ENCODE data around the gene EZR.
"Not testable (repeated sequence)": the region's sequence is repeated elsewhere in the genome, so short reads cannot be mapped to it uniquely, and the experiment has no call there.

The EZR gene

DNA sequence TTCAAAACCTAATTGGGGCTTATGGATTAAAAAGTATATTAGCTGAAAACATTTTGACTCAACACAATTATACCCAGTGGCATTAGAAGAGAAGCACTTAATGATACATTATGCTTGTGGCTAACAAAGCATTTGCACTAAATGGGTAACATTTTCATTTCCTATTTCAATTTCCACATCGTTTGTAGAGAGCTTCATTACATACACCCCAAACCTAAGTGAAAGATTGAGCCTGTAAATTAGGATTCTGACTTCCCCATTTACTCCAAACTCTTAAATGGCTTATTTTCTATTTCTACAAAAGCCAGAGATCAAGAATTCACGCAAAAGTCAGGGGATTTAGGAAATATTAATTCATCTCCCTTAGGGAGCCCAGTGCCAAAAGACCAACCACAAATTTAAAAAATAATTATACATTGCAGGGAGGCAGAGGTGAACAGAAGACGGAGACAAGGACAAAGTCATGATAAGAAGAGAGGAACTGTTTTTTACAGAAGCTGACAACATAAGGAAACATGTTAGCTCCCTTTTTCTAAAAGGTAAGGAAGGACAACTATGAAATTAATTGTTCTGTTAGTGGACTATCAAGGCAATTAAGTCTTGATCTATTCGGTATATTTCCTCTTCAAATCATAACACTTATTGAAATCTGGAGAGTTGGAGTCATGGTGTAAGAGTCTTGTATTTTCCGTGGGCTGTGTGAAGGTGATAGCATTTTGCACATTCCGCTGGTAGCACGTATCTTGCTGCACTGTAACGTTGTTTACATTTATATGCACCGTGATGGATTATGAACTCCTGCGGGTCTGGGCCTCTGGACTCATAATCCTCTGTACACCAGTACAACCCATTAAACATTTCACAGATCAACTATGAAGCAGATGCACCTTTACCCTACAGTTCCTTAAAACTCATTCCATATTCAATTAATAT lies 24.8 kb upstream of the EZR start:
- DNase-seq (ENCODE audit: low read depth in 2 of 3, low spot score in 1 of 3), result no peak

DNA sequence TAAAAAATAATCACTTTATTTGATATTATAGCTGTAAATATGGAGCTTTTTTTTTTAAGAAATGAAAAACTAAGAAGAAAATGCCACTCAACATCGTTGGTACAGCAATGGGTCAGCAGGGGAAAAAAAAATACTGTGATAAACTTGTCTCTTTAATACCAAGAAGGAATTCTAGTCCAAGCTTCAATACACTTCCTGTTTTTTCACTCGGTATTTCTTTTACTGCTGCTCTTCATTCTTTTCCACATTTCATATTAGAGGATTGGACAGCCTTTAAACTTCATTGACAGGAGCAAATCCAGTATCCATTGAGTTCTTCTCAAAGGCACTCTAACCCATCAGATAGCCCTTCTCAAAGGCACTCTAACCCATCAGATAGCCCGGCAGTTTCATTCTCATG lies 22.2 kb upstream of the EZR start:
- DNase-seq (ENCODE audit: low read depth in 2 of 3, low spot score in 1 of 3), result no peak

DNA sequence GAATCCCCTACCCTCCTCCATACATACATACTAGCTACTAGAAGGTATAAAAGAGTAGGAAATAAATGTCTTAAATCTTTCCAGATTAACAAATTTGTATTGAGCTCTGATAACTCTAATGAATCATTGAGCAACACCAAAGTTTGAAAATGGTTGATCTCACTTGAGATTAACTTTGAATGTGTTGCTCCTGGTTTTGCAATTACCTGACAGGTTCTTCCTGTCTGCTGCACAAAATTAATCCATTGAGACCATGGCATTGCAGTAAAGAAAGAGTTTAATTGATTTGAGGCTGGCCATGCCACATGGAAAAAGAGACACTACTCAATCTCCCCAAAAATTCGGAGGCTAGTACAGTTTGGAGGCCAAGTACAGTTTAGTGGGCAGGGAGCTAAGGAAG lies 21.3 kb upstream of the EZR start:
- DNase-seq (ENCODE audit: low read depth in 2 of 3, low spot score in 1 of 3), result no peak

DNA sequence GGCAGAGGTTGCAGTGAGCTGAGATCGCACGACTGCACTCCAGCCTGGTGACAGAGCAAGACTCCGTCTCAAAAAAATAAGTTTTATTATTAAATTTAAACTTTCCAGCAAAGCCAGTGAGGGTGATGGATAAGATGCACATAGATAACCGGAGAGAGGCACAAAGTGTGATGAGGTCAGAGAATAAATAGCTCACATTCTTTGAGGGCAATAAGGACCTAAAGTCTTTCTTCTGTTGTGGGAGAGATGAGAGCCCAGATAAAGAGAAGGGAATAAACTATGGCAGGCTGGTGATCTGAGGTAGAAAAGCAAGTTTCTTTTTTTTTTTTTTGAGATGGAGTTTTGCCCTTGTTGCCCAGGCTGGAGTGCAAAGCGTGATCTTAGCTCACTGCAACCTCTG lies 20.6 kb upstream of the EZR start:
- DNase-seq (ENCODE audit: low read depth in 2 of 3, low spot score in 1 of 3), result no peak

DNA sequence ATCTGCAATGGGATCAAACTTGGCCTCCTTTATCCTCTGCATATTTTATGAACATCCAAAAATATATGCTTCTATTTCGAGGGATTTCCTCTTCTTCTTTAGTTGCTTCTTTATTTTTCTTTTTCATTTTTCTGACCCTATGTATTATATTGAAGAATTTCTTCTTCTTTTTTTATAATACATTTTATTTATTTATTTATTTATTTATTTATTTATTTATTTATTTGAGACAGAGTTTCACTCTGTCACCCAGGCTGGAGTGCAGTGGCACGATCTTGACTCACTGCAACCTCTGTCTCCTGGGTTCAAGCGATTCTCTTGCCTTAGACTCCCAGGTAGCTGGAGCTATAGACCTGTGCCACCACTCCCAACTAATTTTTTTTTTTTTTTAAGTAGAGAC lies 19.6 kb upstream of the EZR start:
- not testable (repeated sequence) for DNase-seq (ENCODE audit: low read depth in 2 of 3, low spot score in 1 of 3)

DNA sequence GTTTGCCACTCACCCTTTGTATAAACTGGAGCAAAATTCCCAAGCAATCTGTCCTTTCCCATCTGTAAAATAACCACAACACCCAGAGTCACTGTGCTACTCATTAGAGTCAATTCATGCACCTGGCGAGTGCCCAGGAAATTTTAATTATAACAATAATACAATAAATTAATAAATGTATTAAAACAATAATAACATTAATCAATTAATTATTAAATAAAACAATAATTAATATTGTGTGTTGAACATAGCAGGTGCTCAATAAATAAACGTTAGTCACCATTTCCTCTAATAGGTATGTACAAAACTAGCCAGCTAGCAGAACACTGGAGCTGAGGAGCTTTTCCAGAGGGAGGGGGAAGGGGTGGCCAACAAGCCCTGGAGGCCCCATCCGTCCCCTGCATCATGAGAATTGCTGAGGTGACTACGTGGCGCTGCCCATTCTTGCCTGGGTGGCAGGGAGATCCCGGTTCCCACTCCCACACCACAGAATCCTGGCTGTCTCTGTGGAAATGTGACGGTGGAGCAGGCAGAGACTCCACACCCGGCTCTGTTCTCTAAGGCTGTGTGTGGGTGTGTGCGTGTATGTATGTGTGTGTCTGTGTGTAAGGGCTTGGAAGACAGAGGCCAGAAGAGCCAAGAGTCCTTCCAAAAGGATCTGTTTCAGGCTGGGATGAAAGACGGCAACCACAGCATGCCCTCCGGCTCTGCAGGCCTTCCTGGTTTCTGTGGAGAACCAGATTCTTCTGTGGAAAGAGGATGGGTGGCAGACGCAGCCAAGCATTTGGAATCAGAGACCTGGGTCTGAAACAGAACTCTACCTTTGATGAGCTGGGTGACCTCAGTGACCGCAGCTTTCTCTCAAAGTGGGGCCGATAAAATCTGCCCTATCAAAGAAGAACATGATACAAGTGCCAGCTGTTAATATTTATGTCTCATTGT lies 18.8 kb upstream of the EZR start:
- no peak for DNase-seq (ENCODE audit: low read depth in 2 of 3, low spot score in 1 of 3)

DNA sequence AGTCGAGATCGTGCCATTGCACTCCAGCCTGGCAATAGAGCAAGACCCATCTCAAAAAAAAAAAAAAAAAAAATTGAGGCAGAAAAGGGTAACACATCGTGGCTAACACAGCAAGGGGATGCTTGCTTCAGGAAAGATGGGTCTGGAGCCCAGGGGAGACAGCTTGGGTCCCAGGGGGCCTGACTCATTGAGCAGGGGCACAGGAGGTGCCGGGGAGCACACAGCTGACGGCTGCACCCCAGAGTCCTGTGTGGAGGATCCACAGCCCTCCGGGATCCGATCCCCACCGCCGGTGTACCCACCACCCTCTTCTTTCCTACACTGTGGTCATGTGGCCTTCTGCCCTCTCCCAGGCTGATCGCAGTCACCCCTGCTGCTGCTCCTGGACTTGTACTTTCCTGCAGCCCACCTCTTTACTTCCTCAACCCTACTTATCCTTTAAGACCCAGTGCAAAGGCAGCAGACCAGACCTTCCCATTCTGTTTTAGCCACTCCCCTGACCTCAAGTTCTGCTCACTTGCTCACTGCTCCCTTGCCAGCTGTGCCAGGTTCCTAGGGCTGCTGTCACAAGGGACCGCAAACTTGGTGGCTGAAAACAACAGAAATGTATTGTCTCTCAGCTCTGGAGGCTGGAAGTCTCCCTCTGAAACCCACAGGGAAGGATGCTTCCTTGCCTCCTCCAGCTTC lies 17.6 kb upstream of the EZR start:
- DNase-seq (ENCODE audit: low read depth in 2 of 3, low spot score in 1 of 3), result no peak

DNA sequence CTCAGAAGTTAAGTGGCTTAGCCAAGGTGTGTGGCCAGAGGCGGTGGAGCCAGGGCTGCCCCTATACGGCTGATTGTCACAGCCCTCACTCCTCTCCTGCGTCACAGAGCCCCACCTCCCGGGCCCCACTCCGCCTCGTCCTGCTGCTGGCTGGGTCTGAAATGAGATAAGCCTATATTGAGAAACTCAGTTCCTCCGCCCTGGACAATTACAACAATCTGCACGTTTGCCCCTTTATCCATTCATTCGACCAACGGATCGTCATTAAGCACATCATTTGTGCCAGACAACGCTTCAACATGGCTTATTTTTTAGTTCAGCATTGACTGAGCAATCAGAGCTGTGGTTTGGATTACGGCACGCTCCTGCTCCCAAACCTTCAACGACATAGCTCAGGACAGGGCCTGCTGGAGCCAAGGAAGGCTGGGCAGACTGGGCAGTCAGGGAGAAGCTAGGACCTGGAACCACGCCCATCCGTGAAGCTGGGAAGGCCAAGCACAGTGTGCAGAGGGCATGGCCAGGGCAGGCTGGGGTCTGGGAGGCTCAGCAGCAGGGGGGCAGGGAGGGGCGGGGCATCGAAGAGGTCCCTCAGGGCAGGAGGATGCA lies 16.6 kb upstream of the EZR start:
- no peak for DNase-seq (ENCODE audit: low read depth in 2 of 3, low spot score in 1 of 3)

DNA sequence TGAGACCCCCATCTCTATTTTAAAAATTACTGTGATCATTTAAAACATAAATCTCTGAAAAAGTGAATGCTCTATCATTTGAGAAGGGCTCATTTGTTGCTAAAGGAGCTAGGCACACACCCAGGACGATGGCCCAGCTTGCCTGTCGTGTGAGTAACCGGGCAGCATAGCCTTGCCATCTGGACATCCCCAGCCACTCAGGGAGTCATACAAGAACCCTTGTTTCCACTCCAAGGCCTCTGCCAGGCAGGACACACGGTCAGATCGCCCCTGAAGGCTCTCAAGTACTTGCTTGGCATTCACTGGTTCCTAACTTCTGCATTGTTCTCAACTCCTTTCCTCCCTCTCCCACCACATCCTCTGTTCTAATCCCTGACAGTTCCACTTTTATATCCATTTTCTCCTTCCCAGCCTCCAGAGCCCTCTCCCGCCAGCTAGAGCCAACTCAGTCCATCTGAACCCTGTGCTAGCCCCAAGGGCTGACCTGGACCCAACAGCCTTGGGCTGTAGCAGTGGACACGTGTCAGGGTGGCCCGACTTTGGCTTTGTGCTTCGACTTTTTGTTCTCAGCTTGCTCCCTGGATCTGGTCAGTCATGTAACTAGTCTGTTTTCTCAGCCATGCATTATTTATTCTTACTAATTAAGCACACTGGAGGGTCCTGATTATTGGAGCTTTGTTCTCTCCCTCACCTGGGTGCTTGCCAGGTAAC lies 15.7 kb upstream of the EZR start:
- DNase-seq (ENCODE audit: low read depth in 2 of 3, low spot score in 1 of 3), result no peak

DNA sequence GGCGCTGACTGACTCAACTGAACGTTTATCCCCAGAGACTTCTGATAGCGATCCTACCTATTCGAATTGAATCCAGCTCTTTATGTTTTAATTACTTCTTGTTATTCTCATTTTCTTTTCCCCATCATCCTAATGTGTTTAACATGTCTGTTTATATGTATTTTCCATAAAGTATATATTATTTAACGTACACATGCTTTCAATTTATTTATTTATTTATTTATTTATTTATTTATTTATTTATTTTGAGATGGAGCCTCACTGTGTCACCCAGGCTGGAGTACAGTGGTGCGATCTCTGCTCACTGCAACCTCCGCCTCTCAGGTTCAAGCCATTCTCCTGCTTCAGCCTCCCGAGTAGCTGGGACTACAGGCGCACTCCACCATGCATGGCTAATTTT lies 13.6 kb upstream of the EZR start:
- DNase-seq (ENCODE audit: low read depth in 2 of 3, low spot score in 1 of 3), result not testable (repeated sequence)

DNA sequence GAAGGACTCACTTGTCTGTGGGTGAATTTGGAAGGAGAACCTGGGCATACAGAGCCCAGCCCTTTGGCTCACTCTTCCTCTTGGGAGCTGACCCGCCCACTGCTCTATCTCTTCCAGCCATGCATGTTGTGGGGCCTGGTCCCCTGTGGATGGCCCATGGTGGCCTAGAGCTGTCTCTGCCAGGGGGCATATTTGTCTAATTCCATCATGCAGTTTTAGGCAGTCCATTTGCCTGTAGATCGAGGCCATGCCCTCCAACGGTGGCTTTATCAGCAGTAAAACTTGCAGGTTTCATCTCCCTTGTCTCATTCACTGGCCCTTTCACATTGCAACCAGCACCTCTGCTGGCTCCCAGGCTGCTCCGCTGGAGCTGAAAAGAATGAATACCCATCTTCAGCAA lies 12.9 kb upstream of the EZR start:
- DNase-seq (ENCODE audit: low read depth in 2 of 3, low spot score in 1 of 3), result no peak

DNA sequence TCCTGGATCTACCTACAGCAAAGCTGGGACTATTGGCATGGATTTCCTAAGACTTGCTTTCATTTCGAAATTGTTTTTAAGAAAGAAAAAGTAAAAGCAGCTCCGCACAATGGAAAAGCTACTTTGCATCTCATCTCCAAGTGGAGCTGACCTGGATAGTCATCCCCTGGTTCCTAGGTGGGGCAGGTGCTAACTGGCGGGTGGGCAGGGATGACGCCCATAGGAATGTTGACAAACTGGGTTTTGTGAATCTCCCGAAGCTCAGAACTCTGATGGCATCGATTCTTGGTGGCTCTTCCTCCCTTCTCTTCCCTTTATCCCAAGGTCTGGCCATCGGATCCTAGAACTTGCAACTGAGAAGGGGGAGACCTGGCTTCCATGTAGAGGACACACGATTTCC lies 12.4 kb upstream of the EZR start:
- DNase-seq (ENCODE audit: low read depth in 2 of 3, low spot score in 1 of 3), result no peak

DNA sequence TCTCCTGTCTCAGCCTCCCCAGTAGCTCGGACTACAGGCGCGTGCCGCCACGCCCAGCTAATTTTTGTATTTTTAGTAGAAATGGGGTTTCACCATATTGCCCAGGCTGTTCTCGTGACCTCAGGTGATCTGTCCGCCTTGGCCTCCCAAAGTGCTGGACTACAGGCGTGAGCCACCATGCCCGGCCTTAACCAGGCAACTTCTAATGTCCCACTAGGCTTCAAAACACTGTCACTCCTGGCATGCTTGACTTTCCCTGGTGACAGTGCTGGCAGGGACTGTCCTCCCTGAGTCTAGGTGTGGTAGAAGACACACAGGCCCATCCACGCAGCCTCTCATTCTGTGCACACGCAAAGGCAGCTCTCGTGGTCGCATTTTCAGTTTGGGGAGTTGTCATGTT lies 11.6 kb upstream of the EZR start:
- no peak for DNase-seq (ENCODE audit: low read depth in 2 of 3, low spot score in 1 of 3)

DNA sequence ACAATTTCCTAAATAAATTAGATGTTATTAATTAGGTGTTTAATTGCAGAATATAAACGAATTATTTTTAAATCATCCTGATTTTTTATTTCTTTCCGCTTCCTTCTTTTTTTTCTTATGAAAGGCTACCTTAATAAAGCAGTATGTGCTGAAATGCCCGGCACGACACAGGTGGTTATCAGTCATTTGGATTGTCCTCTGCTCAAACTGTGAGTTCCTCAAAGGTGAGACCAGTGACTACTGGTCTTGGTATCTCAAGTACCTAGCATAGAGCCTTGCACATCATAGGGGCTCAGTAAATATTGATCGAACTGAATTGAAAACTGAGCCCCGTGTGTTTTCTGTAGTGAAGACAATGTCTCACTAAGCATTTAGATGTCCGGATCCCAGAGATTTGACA lies 9.6 kb upstream of the EZR start:
- DNase-seq (ENCODE audit: low read depth in 2 of 3, low spot score in 1 of 3), result no peak

DNA sequence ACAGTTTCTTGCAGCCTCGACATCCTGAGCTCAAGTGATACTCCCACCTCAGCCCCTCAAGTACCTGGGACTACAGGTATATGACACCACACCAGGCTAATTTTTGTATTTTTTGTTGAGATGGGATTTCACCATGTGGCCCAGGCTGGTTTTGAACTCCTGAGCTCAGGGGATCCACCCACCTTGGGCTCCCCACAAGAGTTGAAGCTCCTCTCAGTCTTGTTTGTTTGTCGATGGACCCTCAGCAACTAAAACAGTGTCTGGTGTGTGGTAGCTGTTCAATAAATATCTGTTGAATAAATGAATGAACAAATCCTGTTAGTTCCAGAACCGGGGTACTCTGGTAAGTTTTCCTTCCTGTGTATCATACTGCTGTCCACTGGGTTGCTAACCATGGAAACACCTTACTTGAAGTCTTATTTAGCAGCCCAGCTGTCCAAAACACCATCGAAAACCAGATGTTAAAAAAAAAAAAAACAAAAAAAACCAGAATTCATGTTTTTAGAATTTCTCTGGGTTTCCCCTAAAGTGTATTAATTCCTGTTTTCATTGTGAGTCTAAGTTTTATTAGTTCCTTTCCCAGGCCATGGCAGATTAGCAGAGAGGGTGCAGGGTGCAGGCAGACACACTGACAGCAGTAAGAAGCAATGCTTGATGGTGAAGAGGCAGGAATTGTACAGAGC lies 7.8 kb upstream of the EZR start:
- DNase-seq (ENCODE audit: low read depth in 2 of 3, low spot score in 1 of 3), result no peak

DNA sequence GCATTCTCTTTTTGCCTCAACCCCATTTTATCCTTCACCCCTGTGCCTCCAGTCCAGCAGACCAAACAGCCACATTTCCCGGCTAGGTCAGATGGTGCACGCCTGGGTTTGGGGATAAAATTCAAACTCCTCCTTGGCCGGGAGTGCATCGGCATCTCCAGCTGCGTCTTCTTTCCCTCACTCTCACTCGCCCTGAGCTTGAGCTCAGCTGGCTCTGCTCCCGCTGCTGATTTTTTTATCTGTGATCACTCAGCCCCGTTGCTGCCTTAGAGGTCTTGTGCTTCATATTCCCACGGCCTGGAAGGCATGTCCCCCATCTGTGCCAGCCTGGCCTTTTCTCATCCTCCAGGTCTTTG lies 6.8 kb upstream of the EZR start:
- DNase-seq (ENCODE audit: low read depth in 2 of 3, low spot score in 1 of 3), result no peak

DNA sequence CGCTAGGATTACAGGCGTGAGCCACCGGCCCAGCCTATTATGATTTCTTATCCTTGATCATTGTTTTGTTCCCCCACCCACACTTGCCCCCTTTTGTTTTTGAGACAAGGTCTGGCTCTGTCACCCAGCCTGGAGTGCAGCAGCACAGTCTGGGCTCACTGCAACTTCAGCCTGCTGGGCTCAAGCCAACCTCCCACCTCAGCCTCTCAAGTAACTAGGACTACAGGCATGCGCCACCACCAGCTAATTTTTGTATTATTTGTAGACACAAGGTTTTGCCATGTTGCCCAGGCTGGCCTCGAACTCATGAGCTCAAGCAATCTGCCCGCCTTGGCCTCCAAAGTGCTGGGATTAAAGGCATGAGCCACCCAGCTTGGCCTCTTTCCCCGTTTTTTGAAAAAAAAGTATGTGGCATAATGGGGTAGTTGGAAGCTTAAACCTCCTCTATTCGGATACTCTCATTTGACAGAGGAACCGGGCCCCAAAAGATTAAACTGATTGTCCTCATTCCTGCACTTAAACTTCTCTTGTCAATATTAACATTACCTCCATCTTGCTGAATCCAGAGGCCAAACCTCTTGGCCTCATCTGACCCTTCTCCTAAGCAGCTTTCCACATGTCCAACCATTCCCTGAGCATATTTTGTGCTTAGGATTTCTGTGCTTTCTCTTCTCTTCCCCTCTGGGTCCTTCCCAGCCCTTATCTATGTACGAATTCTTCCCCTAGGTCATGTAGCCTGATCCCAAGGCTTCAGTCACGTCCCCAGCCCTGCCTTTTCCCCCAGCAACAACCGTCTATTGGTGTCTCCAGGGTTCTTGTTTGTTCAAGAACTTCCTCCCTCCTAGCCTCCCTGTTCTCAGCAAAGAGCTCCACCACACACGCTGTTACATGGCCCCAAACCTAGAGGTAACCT lies 6.1 kb upstream of the EZR start:
- DNase-seq (ENCODE audit: low read depth in 2 of 3, low spot score in 1 of 3), result no peak

DNA sequence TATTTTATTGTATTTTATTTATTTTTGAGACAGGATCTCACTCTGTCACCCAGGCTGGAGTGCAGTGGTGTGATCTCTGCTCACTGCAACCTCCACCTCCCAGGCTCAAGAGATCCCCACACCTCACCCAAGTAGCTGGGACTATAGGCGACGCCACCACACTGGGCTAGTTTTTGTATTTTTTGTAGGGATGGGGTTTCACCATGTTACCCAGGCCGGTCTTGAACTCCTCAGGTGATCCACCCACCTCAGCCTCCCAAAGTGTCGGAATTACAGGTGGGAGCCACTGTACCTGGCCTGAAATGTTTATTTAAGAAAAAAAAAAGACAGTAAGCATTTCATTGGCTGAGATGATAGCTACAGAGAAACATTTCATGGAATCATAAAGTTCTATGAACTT lies 4.4 kb upstream of the EZR start:
- not testable (repeated sequence) for DNase-seq (ENCODE audit: low read depth in 2 of 3, low spot score in 1 of 3)

All from stimulated activated CD4-positive, alpha-beta T cell treated with anti-CD3 and anti-CD28 coated beads, Interleukin-12 subunit alpha, Interleukin-12 subunit beta, amount 100 ng/mL, for 48 hours (primary cell).